B cell (primary cell): ENCODE measurements around the gene KRTAP5-2. TPM values are rescaled to one million over a fixed set of nuclear protein-coding genes. Genes with fewer than 3 reads are reported as not detected.

Experiments used
- ATAC-seq: fragments of 200-7000 bp; cut with Tn5 transposase; one replicate; pipeline ENCODE4 v1.10.0; 2021; ENCODE audit warnings: low read depth, mild to moderate bottlenecking, moderate number of reproducible peaks, moderate library complexity
- CTCF ChIA-PET: fragments of 350-600 bp; sonication (Branson Sonifier 250); formaldehyde crosslinking; loops from one replicate; lab custom pipeline; 2021; ENCODE audit warnings: antibody characterized with exemption, inconsistent platforms; lab: Charles Lee
- POLR2A ChIA-PET: fragments of 350-600 bp; sonication (Branson Sonifier 250); formaldehyde crosslinking; loops from one replicate; lab custom pipeline; 2021; ENCODE audit warnings: antibody characterized with exemption; lab: Charles Lee
- DNase-seq: peaks from one replicate; pipeline ENCODE4 v3.0.0; 2013
- H2AFZ ChIP-seq: 2 replicates; pipeline ENCODE4 v1.6.1; 2012; ENCODE audit warnings: mild to moderate bottlenecking, low read depth, low read length; ENCODE audit not compliant: insufficient read depth, poor library complexity, severe bottlenecking
- H3K27ac ChIP-seq, 2 donors: 1 replicate in 1 of 2; 2 replicates in 1 of 2; pipeline ENCODE4 v1.5.1; 2012 to 2013; ENCODE audit warnings: low read length in 2 of 2, mild to moderate bottlenecking in 2 of 2, moderate library complexity in 1 of 2
- H3K27me3 ChIP-seq, 4 experiments: fragments of 200-600 bp in 1 of 4; sonication (generic) in 1 of 4; replicated peaks in 1 of 4; 1 replicate in 2 of 4; 2 replicates in 2 of 4; pipeline versions ENCODE4 v1.6.1 to v1.7.0; 2013 to 2016; ENCODE audit warnings: low read length in 3 of 4, mild to moderate bottlenecking in 2 of 4, mixed read lengths in 1 of 4, moderate library complexity in 1 of 4; ENCODE audit not compliant: insufficient read depth in 4 of 4, control insufficient read depth in 3 of 4; ENCODE audit errors: control extremely low read depth in 1 of 4
- H3K36me3 ChIP-seq, 2 experiments: replicated peaks in 1 of 2; 1 replicate in 1 of 2; 2 replicates in 1 of 2; pipeline versions ENCODE4 v1.6.1 to v1.7.1; 2013; ENCODE audit warnings: low read length in 1 of 2; ENCODE audit not compliant: insufficient read depth in 2 of 2, control insufficient read depth in 1 of 2; ENCODE audit errors: control extremely low read depth in 1 of 2, extremely low read depth in 1 of 2
- H3K4me1 ChIP-seq, 2 donors: fragments of 200-600 bp in 1 of 2; sonication (generic) in 1 of 2; 1 replicate in 1 of 2; 2 replicates in 1 of 2; pipeline versions ENCODE4 v1.5.1 to v1.6.1; 2013 to 2017; ENCODE audit warnings: low read length in 2 of 2; ENCODE audit not compliant: control insufficient read depth in 2 of 2, insufficient read depth in 2 of 2
- H3K4me2 ChIP-seq: replicated peaks from 2 replicates; pipeline ENCODE3; 2012; ENCODE audit warnings: mild to moderate bottlenecking, low read depth, low read length; ENCODE audit not compliant: poor library complexity, severe bottlenecking
- H3K4me3 ChIP-seq, 5 experiments: fragments of 200-600 bp in 1 of 5; sonication (generic) in 1 of 5; 1 replicate in 3 of 5; 2 replicates in 2 of 5; pipeline versions ENCODE4 v1.5.1 to v1.7.0; 2011 to 2016; ENCODE audit warnings: low read length in 4 of 5, mild to moderate bottlenecking in 4 of 5, low read depth in 2 of 5, control low read depth in 1 of 5, moderate library complexity in 1 of 5; ENCODE audit not compliant: insufficient read depth in 1 of 5; ENCODE audit errors: control extremely low read depth in 1 of 5, extremely low read depth in 1 of 5
- H3K79me2 ChIP-seq: fragments of 200-600 bp; sonication (generic); one replicate; pipeline ENCODE4 v1.6.0; 2016; ENCODE audit warnings: low read length; ENCODE audit not compliant: control insufficient read depth, insufficient read depth
- H3K9ac ChIP-seq: fragments of 200-600 bp; sonication (generic); 2 replicates; pipeline ENCODE4 v1.6.1; 2017; ENCODE audit warnings: mild to moderate bottlenecking, low read length, moderate library complexity
- H3K9me3 ChIP-seq, 3 donors: one replicate each; pipeline versions ENCODE4 v1.6.1 to v1.7.1; 2013; ENCODE audit warnings: low read length in 2 of 3; ENCODE audit not compliant: control insufficient read depth in 2 of 3, insufficient read depth in 1 of 3; ENCODE audit errors: control extremely low read depth in 1 of 3
- H4K20me1 ChIP-seq: 2 replicates; pipeline ENCODE4 v1.6.0; 2012; ENCODE audit warnings: mild to moderate bottlenecking, low read length; ENCODE audit not compliant: insufficient read depth, control insufficient read depth, poor library complexity, severe bottlenecking
- H3K27ac Mint-ChIP-seq: one replicate; pipeline ENCODE4 v1.8.0; 2021; ENCODE audit warnings: mixed read lengths
- H3K27me3 Mint-ChIP-seq: one replicate; pipeline ENCODE4 v1.8.0; 2021; ENCODE audit warnings: mixed read lengths
- H3K4me1 Mint-ChIP-seq: one replicate; pipeline ENCODE4 v1.8.0; 2021; ENCODE audit warnings: mixed read lengths
- H3K4me3 Mint-ChIP-seq: one replicate; pipeline ENCODE4 v1.8.0; 2021; ENCODE audit warnings: mixed read lengths
- H3K9me3 Mint-ChIP-seq: one replicate; pipeline ENCODE4 v1.8.0; 2022; ENCODE audit warnings: mixed read lengths; ENCODE audit not compliant: insufficient read depth
- EZH2 ChIP-seq: IDR thresholded peaks from 2 replicates; pipeline ENCODE4 v1.6.1; 2012; ENCODE audit warnings: borderline replicate concordance, low read depth, mild to moderate bottlenecking, moderate library complexity, low read length; ENCODE audit not compliant: insufficient read depth, poor library complexity, severe bottlenecking
- WGBS: methylation state at CpG from one replicate; pipeline ENCODE4 v1.1.5; 2013; ENCODE audit warnings: missing lambda C conversion rate; ENCODE audit not compliant: insufficient coverage; 5-methylcytosine and 5-hydroxymethylcytosine counted together
- intact Hi-C: fragments of 100-400 bp; cut with micrococcal nuclease; formaldehyde crosslinking; loops from one replicate; pipeline ENCODE4 v1.10.0; 2022
- polyA plus RNA-seq: library from polyadenylated mRNA; depleted of rRNA; stranded (reverse); fragments of >200 nt; gene quantifications from 2 replicates; pipeline ENCODE4 v1.2.3, GENCODE V29; 2012
- total RNA-seq, 2 donors: library from RNA; stranded (reverse); fragments of 120-200 nt in 1 of 2; gene quantifications; 1 replicate in 1 of 2; 2 replicates in 1 of 2; pipeline versions ENCODE4 v1.2.3 to v1.2.4, GENCODE V29; 2013 to 2022
- TF ChIP-seq, protein P1 (sequence below): fragments of 200-600 bp; IDR thresholded peaks from one replicate; pipeline ENCODE4 v1.8.0; 2022; ENCODE audit warnings: antibody characterized with exemption, mild to moderate bottlenecking

KRTAP5-2 gene
- total and polyA plus RNA-seq, 2 donors (not counting 1 experiment from before 2014, with no cell fraction given), result 0.36 TPM; not detected in 1

- no peaks in the 10 kb centered on the region for H3K4me1 ChIP-seq
- H3K27me3 Mint-ChIP-seq, result peaks cover 22% of the 10 kb centered on the region
- peaks cover 0 to 21% (median 2%) of the 10 kb centered on the region in 4 experiments for H3K27me3 ChIP-seq
- no peak overlapping the region for H3K4me2 ChIP-seq
- POLR2A ChIA-PET, result no interaction called here
- H3K4me3 Mint-ChIP-seq, result no peak overlapping the region
- no peaks in the 10 kb centered on the region for H3K9me3 Mint-ChIP-seq
- H3K27ac ChIP-seq, result no peak overlapping the region
- intact Hi-C loops, result no loop called here
- DNase-seq (no peak), ATAC-seq (no peak)
- H4K20me1 ChIP-seq, result no peaks in the 10 kb centered on the region
- no peaks in the 10 kb centered on the region for H3K36me3 ChIP-seq
- H3K9me3 ChIP-seq, result no peaks in the 10 kb centered on the region
- no peak overlapping the region for H3K9ac ChIP-seq
- CTCF ChIA-PET, result interaction anchor here (2.0 kb wide), 1 partner anchor 9 kb away, joined by 10 read pairs; no protein-coding TSS in a partner anchor
- no peaks in the 10 kb centered on the region for H3K4me1 Mint-ChIP-seq
- H3K27ac Mint-ChIP-seq, result no peak overlapping the region
- H3K4me3 ChIP-seq, result no peak overlapping the region
- no peaks in the 10 kb centered on the region for H3K79me2 ChIP-seq
- whole genome bisulfite sequencing, result 94% methylated on average over 17 of the region's 20 CpGs
- H2AFZ ChIP-seq, result no peak overlapping the region
- no peak for TF ChIP-seq EZH2
- TF ChIP-seq, protein P1, sequence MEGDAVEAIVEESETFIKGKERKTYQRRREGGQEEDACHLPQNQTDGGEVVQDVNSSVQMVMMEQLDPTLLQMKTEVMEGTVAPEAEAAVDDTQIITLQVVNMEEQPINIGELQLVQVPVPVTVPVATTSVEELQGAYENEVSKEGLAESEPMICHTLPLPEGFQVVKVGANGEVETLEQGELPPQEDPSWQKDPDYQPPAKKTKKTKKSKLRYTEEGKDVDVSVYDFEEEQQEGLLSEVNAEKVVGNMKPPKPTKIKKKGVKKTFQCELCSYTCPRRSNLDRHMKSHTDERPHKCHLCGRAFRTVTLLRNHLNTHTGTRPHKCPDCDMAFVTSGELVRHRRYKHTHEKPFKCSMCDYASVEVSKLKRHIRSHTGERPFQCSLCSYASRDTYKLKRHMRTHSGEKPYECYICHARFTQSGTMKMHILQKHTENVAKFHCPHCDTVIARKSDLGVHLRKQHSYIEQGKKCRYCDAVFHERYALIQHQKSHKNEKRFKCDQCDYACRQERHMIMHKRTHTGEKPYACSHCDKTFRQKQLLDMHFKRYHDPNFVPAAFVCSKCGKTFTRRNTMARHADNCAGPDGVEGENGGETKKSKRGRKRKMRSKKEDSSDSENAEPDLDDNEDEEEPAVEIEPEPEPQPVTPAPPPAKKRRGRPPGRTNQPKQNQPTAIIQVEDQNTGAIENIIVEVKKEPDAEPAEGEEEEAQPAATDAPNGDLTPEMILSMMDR, result no peak
Observed at GRCh38 chr11:1643146-1643690, 45.1 kb upstream of the KRTAP5-2 start.

- ChIA-PET POLR2A (no interaction called here), CTCF (interaction anchor here (2.0 kb wide), 1 partner anchor 10 kb away, joined by 10 read pairs; no protein-coding TSS in a partner anchor)
- Mint-ChIP-seq H3K4me1 (no peaks in the 10 kb centered on the region), H3K27me3 (peaks cover 22% of the 10 kb centered on the region), H3K27ac (no peak overlapping the region), H3K4me3 (no peak overlapping the region), H3K9me3 (no peaks in the 10 kb centered on the region)
- Histone ChIP-seq H4K20me1 (no peaks in the 10 kb centered on the region), H2AFZ (no peak overlapping the region), H3K4me3 (no peak overlapping the region), H3K9ac (no peak overlapping the region), H3K4me2 (no peak overlapping the region), H3K9me3 (no peaks in the 10 kb centered on the region), H3K36me3 (no peaks in the 10 kb centered on the region), H3K27me3 (peaks cover 0 to 21% (median 2%) of the 10 kb centered on the region in 4 experiments), H3K4me1 (no peaks in the 10 kb centered on the region), H3K27ac (no peak overlapping the region), H3K79me2 (no peaks in the 10 kb centered on the region)
- TF ChIP-seq EZH2, result no peak
- TF ChIP-seq, protein P1, result no peak
- 84% methylated on average over 25 of the region's 29 CpGs for WGBS
- ATAC-seq (no peak), DNase-seq (no peak)
- intact Hi-C loops, result no loop called here
Observed at GRCh38 chr11:1642288-1643145, 44.4 kb upstream of the KRTAP5-2 start.
